GM19239 (cell line): ENCODE data around the gene BAZ1B.
A peak's percentile ranks its signal among the peaks of the same experiment; 100 is the strongest.
"Not testable (repeated sequence)": the region's sequence is repeated elsewhere in the genome, so short reads cannot be mapped to it uniquely, and the experiment has no call there.

Experiments
- DNase-seq: peaks from one replicate; pipeline ENCODE4 v3.0.0; 2011; ENCODE audit warnings: low spot score; ENCODE audit not compliant: insufficient read length
- FAIRE-seq: peaks from 2 replicates; lab custom pipeline; 2011; peaks lifted over from hg19 to GRCh38; lab: Jason Lieb, UNC

The BAZ1B gene

GRCh38 chr7:73512018-73512780 lies 9.9 kb downstream of the BAZ1B start:
- FAIRE-seq (no peak), DNase-seq (no peak)

- no peak for DNase-seq
- no peak for FAIRE-seq
Measured at GRCh38 chr7:73509463-73509862, 12.6 kb downstream of the BAZ1B start.

GRCh38 chr7:73507556-73507955 lies 14.5 kb downstream of the BAZ1B start:
- DNase-seq = no peak
- FAIRE-seq = no peak

GRCh38 chr7:73504920-73505319 lies 17.2 kb downstream of the BAZ1B start:
- DNase-seq (no peak), FAIRE-seq (no peak)

- DNase-seq (no peak), FAIRE-seq (no peak)
Measured at GRCh38 chr7:73504017-73504416, 18.1 kb downstream of the BAZ1B start.

- FAIRE-seq (no peak), DNase-seq (no peak)
Measured at GRCh38 chr7:73503229-73503628, 18.9 kb downstream of the BAZ1B start.

- no peak for FAIRE-seq
- DNase-seq = no peak
Measured at GRCh38 chr7:73496626-73497025, 25.5 kb downstream of the BAZ1B start.

GRCh38 chr7:73495507-73495906 lies 26.6 kb downstream of the BAZ1B start:
- not testable (repeated sequence) for FAIRE-seq, DNase-seq

- DNase-seq = no peak
- FAIRE-seq = no peak
Measured at GRCh38 chr7:73489976-73490375, 32.1 kb downstream of the BAZ1B start.

GRCh38 chr7:73487486-73487885 lies 34.6 kb downstream of the BAZ1B start:
- FAIRE-seq (no peak), DNase-seq (no peak)

- no peak for FAIRE-seq
Measured at GRCh38 chr7:73483171-73483570, 38.9 kb downstream of the BAZ1B start.

GRCh38 chr7:73482746-73483145 lies 39.3 kb downstream of the BAZ1B start:
- FAIRE-seq (no peak), DNase-seq (no peak)

More at GRCh38 chr7:73483171-73483570, 38.9 kb downstream of the BAZ1B start:
- DNase-seq = no peak

- not testable (repeated sequence) for FAIRE-seq, DNase-seq
Measured at GRCh38 chr7:73481521-73481920, 40.6 kb downstream of the BAZ1B start.

- no peak for DNase-seq
Measured at GRCh38 chr7:73478549-73478948, 43.5 kb downstream of the BAZ1B start.

GRCh38 chr7:73477376-73477775 lies 44.7 kb downstream of the BAZ1B start:
- DNase-seq = no peak
- FAIRE-seq = no peak

More at GRCh38 chr7:73478549-73478948, 43.5 kb downstream of the BAZ1B start:
- no peak for FAIRE-seq

- DNase-seq = no peak
- no peak for FAIRE-seq
Measured at GRCh38 chr7:73470208-73470607, 51.9 kb downstream of the BAZ1B start.

- not testable (repeated sequence) for FAIRE-seq, DNase-seq
Measured at GRCh38 chr7:73467046-73467445, 55.0 kb downstream of the BAZ1B start.

GRCh38 chr7:73466112-73466511 lies 56.0 kb downstream of the BAZ1B start:
- peak; percentile 14 for FAIRE-seq
- no peak for DNase-seq

GRCh38 chr7:73463966-73464365 lies 58.1 kb downstream of the BAZ1B start:
- DNase-seq (no peak), FAIRE-seq (no peak)

GRCh38 chr7:73463260-73463659 lies 58.8 kb downstream of the BAZ1B start:
- FAIRE-seq (no peak), DNase-seq (no peak)

- no peak for FAIRE-seq
Measured at GRCh38 chr7:73461782-73462285, 60.3 kb downstream of the BAZ1B start.

GRCh38 chr7:73454424-73454823 lies 67.7 kb downstream of the BAZ1B start:
- no peak for DNase-seq
- no peak for FAIRE-seq

More at GRCh38 chr7:73461782-73462285, 60.3 kb downstream of the BAZ1B start:
- no peak for DNase-seq
